ENCODE data around the gene CD276.
"Not testable (repeated sequence)": the region's sequence is repeated elsewhere in the genome, so short reads cannot be mapped to it uniquely, and the experiment has no call there.

CD276 gene

DNA sequence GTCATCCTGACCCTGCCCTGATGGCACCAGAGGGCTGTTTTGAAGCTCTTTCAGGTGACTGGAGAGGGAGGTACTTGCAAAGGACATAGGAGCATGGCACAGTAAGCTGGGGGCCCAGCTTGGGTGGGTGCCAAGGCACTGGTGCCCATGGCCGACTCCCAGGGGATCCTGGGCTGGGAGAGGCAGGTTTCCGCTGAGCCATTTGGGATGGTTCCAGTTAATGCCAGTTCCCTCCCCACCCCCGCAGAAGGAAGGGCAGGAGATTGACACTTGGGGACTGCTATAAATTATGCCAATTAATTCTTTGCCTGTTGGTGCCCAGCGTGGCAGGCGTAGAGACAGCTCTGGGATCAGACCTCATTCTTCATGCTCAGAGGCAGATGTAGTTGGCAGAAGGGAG is 26.1 kb downstream of the CD276 start:
- DNase-seq = no peak

DNA sequence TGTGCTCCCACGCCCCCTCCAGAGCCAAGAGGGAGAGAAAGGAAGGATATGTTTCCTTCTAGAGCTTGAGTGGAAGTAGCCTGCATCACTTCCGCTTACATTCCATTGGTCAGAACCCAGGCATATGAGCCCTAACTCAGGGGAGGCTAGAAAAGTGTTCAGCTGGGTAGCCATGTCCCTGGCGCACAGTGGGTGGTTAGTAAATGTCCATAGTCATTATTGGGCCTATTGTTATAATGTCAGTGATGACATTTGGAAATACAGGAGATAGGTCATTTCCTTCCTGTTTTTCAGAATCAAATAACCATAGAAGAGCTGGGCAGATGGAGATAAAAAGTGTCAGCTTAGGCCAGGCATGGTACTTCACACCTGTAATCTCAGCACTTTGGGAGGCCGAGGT is 27.3 kb downstream of the CD276 start:
- DNase-seq = no peak

DNA sequence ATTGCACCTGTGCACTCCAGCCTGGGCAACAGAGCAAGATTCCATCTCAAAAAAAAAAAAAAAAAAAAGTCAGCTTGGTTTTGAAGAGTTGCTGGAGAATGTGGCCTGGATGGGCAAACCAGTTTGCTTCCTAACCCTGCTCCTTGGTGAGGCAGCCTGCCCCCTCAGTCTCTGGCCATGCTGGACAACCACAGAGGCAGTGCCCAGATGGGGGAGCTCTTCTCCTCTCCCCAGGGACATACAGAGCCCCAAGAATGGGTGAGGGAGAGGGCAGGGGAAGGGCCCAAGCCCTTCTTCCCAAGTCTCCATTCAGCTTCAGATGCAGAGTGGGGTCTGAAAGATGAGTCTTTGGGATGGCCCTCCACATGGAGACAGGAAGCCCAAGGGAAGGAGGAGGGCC is 27.9 kb downstream of the CD276 start:
- DNase-seq = no peak

DNA sequence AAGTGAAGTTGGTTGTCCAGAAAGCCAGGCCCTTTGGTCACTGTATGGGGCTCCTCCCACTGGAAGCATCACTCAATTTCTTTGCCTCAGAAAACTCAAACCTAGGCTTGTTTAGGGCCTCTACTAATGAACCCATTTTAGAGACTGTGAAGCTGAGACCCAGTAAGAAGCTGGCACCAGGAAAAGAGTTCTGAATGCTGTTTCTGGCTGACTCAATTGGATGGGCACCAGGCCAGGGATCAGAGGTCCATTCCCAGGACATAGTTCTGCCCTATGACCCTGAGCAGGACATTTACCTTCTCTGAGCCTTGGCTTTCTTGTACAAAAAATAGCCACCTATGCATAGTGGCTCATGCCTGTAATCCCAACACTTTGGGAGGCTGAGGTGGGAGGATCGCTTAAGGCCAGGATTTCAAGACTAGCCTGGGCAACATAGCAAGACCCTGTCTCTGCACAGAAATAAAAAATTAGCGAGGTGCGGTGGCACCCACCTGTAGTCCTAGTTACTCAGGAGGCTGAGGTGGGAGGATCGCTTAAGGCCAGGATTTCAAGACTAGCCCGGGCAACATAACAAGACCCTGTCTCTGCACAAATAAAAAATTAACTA is 30.6 kb downstream of the CD276 start:
- no peak for DNase-seq

DNA sequence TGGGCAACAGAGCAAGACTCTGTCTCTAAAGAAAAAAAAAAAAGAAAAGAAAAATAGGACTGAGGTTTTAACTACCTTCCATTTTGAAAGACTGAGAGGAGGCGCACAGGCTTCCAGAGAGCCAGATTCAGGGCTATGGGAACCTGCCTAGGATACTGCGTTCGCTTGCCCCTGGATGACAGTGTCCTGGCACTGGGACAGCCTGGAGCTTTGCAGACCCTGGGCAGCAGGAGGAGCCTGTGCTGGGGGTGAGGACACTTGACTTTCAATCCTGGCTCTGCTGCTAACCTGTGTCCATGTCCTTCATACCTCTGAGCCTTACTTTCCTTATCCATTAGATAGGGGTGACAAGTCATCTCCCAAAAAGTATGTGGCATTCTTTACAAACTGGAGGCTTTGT is 31.2 kb downstream of the CD276 start:
- DNase-seq = no peak

DNA sequence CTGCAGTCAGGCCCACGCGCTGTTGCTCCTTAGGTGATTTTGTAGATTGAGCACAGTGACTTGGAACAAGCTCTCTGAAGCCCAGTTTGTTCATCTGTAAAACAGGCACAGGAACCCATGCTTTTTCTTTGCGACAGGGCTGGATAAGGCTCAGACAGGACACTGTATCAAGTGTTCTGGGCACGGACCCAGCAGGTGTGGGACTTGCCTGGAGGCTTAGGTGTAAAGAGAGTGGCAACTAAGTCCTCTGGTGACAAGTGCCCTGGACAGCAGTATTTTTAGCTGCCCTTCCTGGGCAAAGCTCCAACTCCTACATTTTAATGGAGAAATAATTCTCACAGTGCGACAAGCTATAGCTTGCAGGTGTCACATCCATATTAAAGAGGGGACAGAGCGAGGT is 32.2 kb downstream of the CD276 start:
- DNase-seq = no peak

DNA sequence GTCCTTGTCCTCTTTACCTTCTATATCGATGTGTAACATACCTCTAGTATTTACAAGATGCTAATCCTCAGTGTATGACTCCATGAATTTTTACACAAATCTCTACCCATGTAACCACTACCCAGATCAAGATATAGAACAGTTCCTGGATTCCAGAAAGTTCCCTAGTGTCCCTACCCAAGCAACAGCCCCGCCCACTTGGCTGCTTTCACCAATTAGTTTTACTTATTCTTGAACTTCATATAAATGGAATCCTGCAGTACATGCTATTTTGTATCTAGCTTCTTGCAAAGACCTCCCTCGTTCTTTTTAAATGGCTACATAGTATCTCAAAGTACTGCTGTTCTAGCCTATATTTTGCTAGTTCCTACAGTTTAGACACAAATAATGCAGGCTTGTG is 33.0 kb downstream of the CD276 start:
- DNase-seq = no peak

DNA sequence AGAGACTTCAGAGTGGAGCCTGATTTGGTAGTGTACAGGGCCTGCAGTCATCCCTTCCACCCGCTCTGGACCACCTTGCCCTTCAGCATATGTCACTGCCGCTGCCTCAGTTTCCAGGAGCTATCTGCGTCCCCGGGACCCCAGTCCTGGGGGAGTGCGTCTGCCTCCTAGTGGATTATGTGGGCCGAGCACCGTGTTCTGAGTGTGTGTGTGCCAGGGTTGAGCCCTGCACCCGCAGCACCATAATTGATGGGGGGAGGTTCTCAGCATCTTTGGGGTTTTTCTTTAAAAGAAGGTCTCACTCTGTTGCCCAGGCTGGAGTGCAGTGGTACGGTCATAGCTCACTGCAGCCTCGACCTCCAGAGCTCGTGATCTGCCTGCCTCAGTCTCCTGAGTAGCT is 33.6 kb downstream of the CD276 start:
- no peak for DNase-seq

DNA sequence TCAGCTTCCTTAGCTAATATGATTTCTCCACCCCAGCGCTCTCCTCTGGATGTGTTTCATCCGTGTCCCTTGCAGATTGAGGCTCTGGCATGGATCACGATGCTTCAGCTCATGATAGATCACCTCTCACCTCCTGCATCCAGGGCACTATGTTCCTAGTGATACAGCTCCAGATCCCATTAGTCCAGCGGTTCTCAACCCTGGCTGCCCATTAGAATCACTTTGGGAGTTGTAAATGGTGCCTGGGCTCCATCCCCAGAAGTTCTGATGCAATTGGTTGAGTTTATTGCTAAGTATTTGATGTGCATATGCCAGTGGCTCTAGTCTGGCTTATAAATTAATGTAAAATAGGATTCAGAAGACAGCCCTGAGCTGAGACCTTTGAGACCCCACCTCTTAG is 34.5 kb downstream of the CD276 start:
- no peak for DNase-seq

DNA sequence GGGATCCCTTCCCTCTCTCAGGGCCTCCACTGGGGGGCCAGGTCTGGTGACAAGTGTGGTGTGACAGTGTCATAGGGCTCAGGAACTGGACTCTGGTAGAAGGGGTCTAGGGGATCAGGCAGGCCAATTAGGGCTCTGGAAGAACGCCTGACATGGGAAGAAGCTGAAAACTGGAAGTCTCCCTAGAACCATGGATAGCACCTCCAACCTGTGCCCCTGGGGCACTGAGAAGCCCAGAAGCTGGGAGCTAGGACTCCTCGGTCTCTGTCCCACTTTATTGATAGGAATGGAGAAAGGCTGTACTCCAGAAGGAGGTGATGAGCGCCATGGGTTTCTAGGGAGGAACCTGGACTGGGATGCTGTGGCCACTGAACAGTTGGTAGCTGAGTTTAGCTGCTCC is 38.2 kb downstream of the CD276 start:
- DNase-seq = no peak

DNA sequence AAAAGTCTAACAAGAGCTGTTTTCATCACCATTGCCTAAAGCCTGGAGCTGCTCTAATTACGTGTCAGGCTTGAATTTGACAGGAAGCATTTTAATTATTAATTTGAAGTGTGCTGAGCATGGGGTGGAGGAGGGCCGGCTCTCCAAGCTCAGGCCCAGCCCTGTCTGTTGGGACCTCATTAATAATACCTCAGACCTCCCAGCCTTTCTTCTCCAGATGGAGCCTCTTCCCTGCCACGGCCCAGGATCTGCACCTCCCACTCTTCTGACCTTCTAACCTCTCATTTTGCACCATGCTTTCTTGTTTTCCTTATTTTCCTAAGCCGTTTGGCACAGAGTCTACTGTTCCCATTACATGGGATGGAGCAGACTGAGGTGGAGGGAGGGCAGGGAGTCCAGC is 39.0 kb downstream of the CD276 start:
- DNase-seq = no peak

DNA sequence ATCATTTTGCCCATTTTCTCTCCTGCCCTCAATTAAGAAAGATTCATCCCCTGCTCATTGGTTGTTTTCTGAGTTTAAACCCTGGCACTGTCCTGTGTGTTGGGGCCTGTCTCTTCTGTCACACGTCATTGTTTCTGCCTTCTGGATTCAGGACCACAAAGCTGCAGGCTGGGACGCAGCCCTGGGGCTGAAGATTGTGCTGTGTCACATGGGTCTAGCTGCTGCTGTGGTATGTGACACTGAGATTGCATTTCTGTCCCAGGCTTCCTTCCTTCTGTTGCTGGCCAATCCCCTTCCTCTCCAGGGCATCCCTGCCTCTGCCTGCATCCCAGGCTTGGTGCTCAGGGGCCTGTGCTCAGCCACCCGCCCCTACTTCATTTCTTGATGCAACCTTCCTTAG is 40.0 kb downstream of the CD276 start:
- no peak for DNase-seq

DNA sequence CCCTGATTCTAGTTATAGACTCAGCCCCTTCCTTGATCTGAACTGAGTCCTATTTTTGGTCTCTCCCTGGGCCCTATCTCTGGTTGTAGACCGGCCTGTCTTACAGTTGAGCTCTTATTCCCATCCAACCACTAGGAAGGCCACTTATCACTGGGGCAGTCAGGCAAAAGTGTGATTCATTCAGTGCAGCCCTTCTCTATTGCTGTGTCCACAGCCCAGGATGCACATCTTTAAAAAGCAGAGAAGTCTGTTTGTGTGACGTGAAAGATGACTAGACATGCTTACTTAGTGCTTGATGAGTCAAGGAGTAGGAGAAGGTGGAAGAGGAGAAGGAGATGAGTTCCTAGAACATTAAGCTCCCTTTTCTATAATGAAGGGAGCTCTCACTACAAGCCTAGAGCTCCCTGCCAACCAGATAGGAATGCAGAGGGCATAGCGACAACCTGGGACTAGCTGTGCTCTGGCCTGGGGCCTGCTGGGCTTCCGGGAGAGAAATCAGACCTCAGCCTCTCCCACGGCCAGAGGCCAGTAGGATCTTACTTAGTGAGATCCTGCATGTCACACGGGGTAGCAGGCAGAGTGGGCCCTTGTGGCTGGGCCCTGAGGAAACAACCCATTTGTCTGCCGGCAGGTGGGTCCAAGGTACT is 43.3 kb downstream of the CD276 start:
- peak; percentile 43 for DNase-seq

DNA sequence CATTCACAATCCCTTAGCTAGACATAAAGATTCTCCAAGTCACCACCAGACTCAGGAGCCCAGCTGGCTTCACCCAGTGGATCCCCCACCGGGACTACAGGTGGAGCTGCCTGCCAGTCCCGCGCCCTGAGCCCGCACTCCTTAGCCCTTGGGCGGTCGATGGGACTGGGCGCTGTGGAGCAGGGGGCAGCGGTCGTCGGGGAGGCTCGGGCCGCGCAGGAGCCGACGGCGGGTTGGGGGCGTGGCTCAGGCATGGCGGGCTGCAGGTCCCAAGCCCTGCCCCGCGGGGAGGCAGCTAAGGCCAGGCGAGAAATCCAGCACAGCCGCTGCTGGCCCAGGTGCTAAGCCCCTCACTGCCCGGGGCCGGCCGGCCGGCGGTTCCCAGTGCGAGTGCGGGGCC is 47.9 kb downstream of the CD276 start:
- DNase-seq = not testable (repeated sequence)

DNA sequence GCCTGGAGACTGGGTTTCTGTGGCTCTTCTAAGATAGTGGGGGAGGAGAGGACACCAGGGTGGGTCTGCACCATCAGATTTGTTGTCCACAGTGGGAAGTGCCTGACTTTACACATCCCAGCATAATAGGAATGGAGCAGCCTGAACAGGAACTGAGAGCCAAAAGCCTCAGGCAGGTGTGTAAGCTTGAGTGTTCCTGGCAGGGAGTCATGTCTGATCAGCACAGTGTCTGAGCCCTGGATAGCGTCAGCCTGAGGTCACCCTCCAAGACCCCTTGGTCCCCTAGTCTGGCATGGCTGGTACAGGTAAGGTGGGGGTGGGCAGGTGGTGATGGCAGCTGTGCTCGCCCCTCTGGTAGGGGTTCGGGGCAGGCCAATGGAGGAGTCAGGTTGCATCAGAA is 48.7 kb downstream of the CD276 start:
- DNase-seq = no peak

DNA sequence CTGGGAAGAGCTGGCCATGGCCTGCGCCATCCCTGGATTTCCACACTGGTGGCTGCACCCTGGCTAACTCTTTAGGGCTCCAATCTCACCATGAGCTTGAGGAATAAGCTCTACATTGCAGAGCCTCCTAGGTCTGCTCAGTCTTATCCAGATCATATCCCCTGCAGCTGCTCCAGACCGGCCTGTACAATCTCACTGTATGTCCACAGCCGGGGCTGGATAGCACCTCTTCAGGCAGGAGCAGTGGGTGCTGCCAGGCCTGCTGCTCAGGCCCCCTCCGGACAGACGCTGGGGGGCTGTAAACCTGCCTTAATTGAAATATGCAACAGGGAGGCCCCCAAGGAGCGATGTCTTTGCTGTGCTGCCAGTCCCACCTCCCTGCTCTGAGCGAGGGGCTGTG is 53.4 kb downstream of the CD276 start:
- DNase-seq = no peak

DNA sequence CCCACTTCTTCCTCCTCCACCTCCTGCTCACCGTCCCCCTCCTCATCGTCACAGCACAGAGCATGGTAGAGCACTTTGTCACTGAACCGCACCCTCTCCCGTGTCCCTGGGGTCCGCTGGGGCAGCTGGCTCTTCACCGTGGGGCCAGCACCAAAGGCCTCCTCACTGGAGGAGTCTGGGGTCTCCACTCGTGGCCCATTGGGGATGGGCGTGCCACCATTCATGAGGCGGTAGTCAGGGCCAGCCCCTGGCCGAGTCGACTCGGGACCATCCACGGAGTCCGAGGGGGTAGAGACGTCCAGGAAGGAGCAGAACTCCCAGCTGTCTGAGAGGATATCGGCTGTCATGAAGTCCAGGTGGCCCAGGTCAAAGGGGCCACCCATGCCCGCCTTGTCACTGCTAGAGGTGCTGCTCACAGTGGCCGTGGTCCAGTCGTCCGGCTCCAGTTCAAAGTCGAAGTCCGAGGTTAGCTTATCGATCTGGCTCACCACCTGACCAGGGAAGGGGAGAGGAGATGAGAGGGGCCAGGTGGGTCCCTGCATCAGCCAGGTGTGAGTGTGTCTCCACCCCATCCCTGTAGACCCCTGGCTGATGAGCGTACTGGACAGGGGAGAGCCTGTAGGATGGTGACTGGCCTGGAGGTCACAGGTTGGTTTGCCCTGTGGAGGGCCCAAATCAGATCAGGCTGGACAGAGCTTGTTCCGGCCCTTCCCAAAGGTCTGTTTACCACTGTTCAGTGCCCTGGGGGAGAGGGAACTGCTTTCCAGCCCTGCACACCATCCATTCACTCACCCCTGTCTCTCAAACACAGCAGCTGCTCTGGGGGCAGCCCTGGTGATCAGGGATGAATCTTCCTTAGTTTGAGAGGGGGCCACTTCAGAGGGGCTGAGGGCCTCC is 56.2 kb downstream of the CD276 start:
- DNase-seq = no peak

DNA sequence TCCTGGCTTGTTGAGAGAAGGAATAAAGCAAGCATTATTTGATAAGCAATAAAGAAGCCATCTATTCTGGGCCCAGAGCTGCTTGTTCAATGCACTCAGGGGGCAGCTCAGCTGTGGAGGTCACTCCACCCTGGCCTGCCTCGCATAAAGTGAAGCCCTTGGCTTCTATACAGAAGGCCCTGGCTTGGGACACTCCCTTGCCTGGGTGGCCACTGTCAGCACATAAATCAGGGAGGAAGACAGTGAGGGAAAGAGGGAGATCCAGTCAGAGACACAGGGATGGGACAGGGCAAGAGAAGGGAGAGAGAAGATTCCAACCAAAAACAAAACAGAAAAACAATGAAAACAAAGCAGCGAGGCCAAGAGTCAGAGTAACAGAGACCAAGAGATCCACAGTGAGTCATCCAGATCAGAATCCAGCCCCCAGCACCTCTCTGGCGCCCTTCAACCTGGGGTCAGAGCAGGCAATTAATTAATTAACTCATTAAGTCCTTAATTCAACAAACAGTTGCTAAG is 57.2 kb downstream of the CD276 start:
- no peak for DNase-seq

DNA sequence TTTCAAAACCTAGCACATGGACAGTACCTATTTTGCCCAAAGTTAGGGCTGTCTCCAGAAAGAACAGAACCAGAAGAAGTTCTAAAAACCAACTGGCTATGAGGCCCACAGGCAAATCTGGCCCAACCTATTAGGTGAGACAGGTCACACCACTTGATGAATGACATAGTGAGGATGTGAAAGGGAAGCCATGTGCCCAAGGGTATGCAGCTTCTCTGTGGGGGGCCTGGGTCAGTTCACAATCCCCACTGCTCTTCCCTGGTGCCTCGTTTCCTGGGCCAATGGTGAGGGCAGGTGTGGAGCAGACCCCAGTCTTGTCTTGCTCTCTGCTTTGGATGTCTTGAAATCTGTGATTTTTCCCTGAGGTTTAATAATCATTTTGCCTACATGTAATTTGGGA is 60.1 kb downstream of the CD276 start:
- DNase-seq = no peak

DNA sequence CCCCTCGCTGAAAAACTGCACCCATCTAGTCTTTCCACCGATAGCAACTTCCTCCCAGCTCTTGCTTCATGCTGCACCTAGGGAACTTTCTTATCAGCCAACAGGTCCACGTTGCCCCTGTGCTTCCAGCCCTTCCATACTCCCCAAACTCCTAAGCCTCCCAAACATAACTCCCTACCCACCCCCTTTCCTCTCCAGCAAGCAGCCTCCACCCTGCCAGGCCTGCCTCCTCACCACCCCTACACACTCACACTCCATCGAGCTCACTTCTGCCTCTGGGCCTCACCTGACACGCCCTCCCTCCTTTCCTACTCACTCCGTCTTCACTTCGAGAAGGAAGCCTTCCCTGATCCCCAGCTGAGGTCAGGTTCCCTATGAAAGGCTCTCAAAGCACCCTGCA is 60.9 kb downstream of the CD276 start:
- DNase-seq = no peak

DNA sequence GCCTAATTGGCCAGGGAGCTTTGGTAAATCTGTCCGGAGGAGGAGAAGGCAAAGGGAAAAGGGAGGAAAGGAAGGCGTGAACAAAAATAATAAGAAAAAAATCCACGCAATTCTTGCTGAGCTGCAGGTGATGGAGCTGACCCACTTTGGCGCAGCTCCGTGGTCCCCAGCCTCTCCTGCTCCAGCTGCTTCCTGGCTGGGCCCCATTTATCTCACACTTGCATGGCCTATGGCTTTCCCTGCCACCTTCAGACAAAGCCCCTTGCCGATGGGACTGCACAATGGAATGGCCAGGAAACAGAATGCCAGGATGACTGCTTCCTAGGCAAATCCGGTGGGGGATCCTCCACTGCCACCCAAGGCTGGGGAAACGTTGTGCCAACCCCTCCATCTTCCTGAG is 62.1 kb downstream of the CD276 start:
- no peak for DNase-seq

DNA sequence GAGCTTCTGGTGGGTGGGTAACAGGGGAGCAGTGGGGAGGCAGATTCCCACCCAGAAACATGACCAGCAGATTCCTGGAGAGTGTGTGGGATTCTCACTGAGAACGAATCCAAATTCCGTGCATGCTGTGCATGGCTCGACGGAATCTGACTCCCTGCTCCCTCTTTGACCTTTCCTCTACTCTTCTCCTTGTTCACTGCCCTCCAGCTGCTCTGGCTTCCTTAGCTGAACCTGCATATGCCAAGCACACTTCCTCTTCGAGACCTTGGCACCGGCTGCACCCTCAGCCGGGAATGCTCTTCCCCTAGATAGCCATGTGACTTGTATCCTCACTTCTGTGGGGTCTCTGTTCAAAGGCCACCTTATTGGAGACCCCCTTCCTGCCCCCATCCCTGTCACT is 62.7 kb downstream of the CD276 start:
- DNase-seq = peak; percentile 4

DNA sequence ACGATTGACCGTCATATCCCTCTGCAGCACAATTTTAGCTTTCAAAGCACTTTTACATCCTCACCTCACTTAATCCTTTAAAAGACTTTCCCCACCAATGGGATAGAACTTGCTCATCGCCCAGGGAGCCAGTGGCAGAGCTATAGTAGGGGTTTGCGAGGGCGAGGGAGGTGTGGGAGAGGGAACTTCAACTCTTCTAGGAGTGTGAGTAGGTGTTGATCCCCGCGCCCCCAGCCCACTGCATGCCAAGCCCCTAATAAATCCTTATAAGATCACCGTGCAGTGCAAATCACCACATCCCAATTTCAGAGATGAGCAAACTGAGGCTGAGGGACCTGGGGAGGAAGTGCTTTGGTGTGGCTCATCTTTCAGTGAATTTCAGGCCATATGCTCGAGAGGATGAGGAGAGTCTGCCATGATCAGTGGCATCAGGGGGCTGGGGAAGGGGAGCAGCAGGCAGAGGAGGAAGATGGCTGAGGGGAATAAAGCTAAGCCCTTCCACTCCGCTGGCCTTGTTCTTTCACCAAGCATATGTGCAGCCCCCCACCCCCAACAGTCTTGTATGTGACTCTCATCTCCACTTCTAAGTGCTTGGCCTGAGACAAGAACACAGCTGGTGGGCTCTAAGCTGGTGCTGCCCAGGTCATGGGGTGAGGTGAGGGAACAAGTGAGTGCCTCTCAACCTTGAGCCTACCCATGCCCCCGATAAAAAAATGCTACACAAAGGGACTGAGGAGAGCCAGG is 63.8 kb downstream of the CD276 start:
- DNase-seq = no peak
